Spleen (tissue), 11 donors: ENCODE measurements around the gene SUMF2. TPM values are rescaled to one million over a fixed set of nuclear protein-coding genes. Genes with fewer than 3 reads are reported as not detected.
A peak's percentile ranks its signal among the peaks of the same experiment; 100 is the strongest.
"Not testable (repeated sequence)": the region's sequence is repeated elsewhere in the genome, so short reads cannot be mapped to it uniquely, and the experiment has no call there.

Source experiments
- DNase-seq: peaks from one replicate; pipeline ENCODE4 v3.0.0-alpha.2; 2020
- H3K27ac ChIP-seq, 8 donors: fragments of 200-600 bp; sonication (generic) in 7 of 8; 1 replicate in 4 of 8; 2 replicates in 4 of 8; pipeline versions ENCODE4 v1.5.0 to v1.8.0; 2016 to 2021; ENCODE audit warnings: inconsistent platforms in 4 of 8, mild to moderate bottlenecking in 4 of 8, moderate library complexity in 1 of 8
- H3K27me3 ChIP-seq, 7 donors: fragments of 200-600 bp; sonication (generic) in 6 of 7; replicated peaks in 1 of 7; 1 replicate in 4 of 7; 2 replicates in 3 of 7; pipeline versions ENCODE4 v1.5.0 to v1.8.0; 2016 to 2021; ENCODE audit warnings: inconsistent platforms in 3 of 7, mild to moderate bottlenecking in 1 of 7
- H3K36me3 ChIP-seq, 6 donors: fragments of 200-600 bp; sonication (generic) in 5 of 6; 1 replicate in 4 of 6; 2 replicates in 2 of 6; pipeline versions ENCODE4 v1.5.0 to v1.8.0; 2016 to 2021; ENCODE audit warnings: inconsistent platforms in 2 of 6
- H3K4me1 ChIP-seq, 6 donors: fragments of 200-600 bp; sonication (generic) in 5 of 6; 1 replicate in 3 of 6; 2 replicates in 3 of 6; pipeline versions ENCODE4 v1.5.0 to v1.8.0; 2016 to 2021; ENCODE audit warnings: inconsistent platforms in 3 of 6
- H3K4me3 ChIP-seq, 8 donors: fragments of 200-600 bp; sonication (generic) in 7 of 8; 1 replicate in 4 of 8; 2 replicates in 4 of 8; pipeline versions ENCODE4 v1.5.0 to v1.8.0; 2016 to 2021; ENCODE audit warnings: inconsistent platforms in 4 of 8, mild to moderate bottlenecking in 4 of 8, moderate library complexity in 2 of 8
- H3K9me3 ChIP-seq, 8 donors: fragments of 200-600 bp; sonication (generic) in 7 of 8; 1 replicate in 4 of 8; 2 replicates in 4 of 8; pipeline versions ENCODE4 v1.5.0 to v1.8.0; 2016 to 2021; ENCODE audit warnings: inconsistent platforms in 4 of 8
- CTCF ChIP-seq, 11 experiments: fragments of 200-600 bp in 7 of 11; fragments of 450-650 bp in 4 of 11; sonication (generic) in 4 of 11; IDR thresholded peaks in 8 of 11; conservative IDR thresholded peaks in 3 of 11; 1 replicate in 7 of 11; 2 replicates in 4 of 11; pipeline versions ENCODE4 v1.4.0 to v1.8.0; 2016 to 2021; ENCODE audit warnings: antibody characterized with exemption in 11 of 11, inconsistent platforms in 4 of 11, mild to moderate bottlenecking in 1 of 11
- POLR2A ChIP-seq, 3 donors: fragments of 450-650 bp; IDR thresholded peaks; one replicate each; pipeline ENCODE4 v1.5.1; 2017; ENCODE audit warnings: antibody characterized with exemption in 3 of 3, mild to moderate bottlenecking in 1 of 3
- POLR2AphosphoS5 ChIP-seq, 3 donors: sonication (generic); formaldehyde crosslinking; IDR thresholded peaks; one replicate each; pipeline ENCODE4 v1.5.1; 2017; ENCODE audit warnings: antibody characterized with exemption in 3 of 3
- WGBS, 5 donors: extraction: QIAGEN DNeasy Blood & Tissue Kit in 3 of 5; methylation state at CpG; one replicate each; pipeline versions ENCODE4 v1.1.5 to v1.1.7; 2013 to 2018; 5-methylcytosine and 5-hydroxymethylcytosine counted together
- intact Hi-C: fragments of 100-400 bp; cut with DNase I; formaldehyde crosslinking; loops from one replicate; pipeline ENCODE4 v1.15.0; 2023; ENCODE audit warnings: low total_unique reads
- polyA plus RNA-seq, 3 donors: library from polyadenylated mRNA; stranded (reverse); fragments of 200-250 nt; gene quantifications; one replicate each; pipeline ENCODE4 v1.2.1, GENCODE V29; 2013
- total RNA-seq, 7 donors: library from RNA; depleted of rRNA in 3 of 7; stranded (reverse); fragments of >200 nt in 3 of 7; fragmentation: NEBNext Ultra II Directional in 4 of 7; extraction: Animal tissue kit (Norgen Biotek cat#: 25700) in 4 of 7; gene quantifications; one replicate each; pipeline versions ENCODE4 v1.1.0 to v1.2.1, GENCODE V29; 2016 to 2021
- donor health status: healthy with polysubstance abuse.
- donor health status: DM: no; HTN: no; CAD: no; lungs with moderate emphysema.
- donor health status: DM: no; HTN: no; CAD: no.
- donor health status: Bipolar disorder and iron deficiency.
- donor health status: healthy.
- donor health status: DM: no; HTN: no; CAD: no.
- donor health status: DM: yes; HTN: yes; CAD: no.

SUMF2 gene
- total and polyA plus RNA-seq, 10 donors = 57.1 to 145 (median 119) TPM

GRCh38 chr7:56033671-56034432, 30.2 kb upstream of the SUMF2 start:
- Histone ChIP-seq H3K27ac (peak overlapping the region in 6 of 8 donors; percentile 14 to 80 (median 54)), H3K4me3 (peak overlapping the region; percentile 57 to 81 (median 66)), H3K9me3 (no peaks in the 10 kb centered on the region), H3K4me1 (peaks cover 0 to 19% (median 10%) of the 10 kb centered on the region in 6 donors), H3K36me3 (peaks cover 0 to 18% (median 0%) of the 10 kb centered on the region in 6 donors), H3K27me3 (no peaks in the 10 kb centered on the region)
- TF ChIP-seq CTCF (IDR thresholded peaks at IDR 0.05 in 8 of 11, conservative IDR thresholded peaks at IDR 0.05 in 3 of 11) = peak in 6 of 11 experiments; percentile 12 to 48 (median 32)
- peak; percentile 29 to 74 (median 51) for TF ChIP-seq POLR2AphosphoS5 (IDR thresholded peaks at IDR 0.05)
- TF ChIP-seq POLR2A (IDR thresholded peaks at IDR 0.05) = no peak
- peak; percentile 91 for DNase-seq
- WGBS, 5 donors = 0 to 2% (median 1%) methylated on average over 26 to 27 of the region's 27 CpGs
- intact Hi-C loops = no loop called here

GRCh38 chr7:56040730-56041129, 23.4 kb upstream of the SUMF2 start:
- no peak overlapping the region for H3K4me3 ChIP-seq
- no peaks in the 10 kb centered on the region for H3K4me1 ChIP-seq
- H3K27ac ChIP-seq = no peak overlapping the region
- DNase-seq = peak; percentile 30
- H3K36me3 ChIP-seq = peaks cover 0 to 24% (median 0%) of the 10 kb centered on the region in 6 donors
- no peaks in the 10 kb centered on the region for H3K9me3 ChIP-seq
- intact Hi-C loops = no loop called here
- no peaks in the 10 kb centered on the region for H3K27me3 ChIP-seq
- no peak for TF ChIP-seq POLR2A (IDR thresholded peaks at IDR 0.05)
- TF ChIP-seq CTCF (IDR thresholded peaks at IDR 0.05 in 8 of 11, conservative IDR thresholded peaks at IDR 0.05 in 3 of 11) = no peak
- TF ChIP-seq POLR2AphosphoS5 (IDR thresholded peaks at IDR 0.05) = no peak
- 85 to 99% (median 94%) methylated on average over 3 of the region's 3 CpGs for WGBS, 5 donors

- DNase-seq, H3K27ac ChIP-seq, H3K27me3 ChIP-seq, intact Hi-C loops, H3K4me3 ChIP-seq, H3K9me3 ChIP-seq: not testable (repeated sequence)
- peaks cover 0 to 20% (median 0%) of the 10 kb centered on the region in 6 donors for H3K36me3 ChIP-seq
- peaks cover 0 to 25% (median 13%) of the 10 kb centered on the region in 6 donors for H3K4me1 ChIP-seq
- 90 to 98% (median 95%) methylated on average over 2 of the region's 2 CpGs for whole genome bisulfite sequencing, 5 donors
Observed at GRCh38 chr7:56045758-56046157, 18.3 kb upstream of the SUMF2 start.

GRCh38 chr7:56046721-56047445, 17.2 kb upstream of the SUMF2 start:
- no peak for DNase-seq
- Histone ChIP-seq H3K36me3 (peaks cover 0 to 9% (median 0%) of the 10 kb centered on the region in 6 donors), H3K9me3 (no peaks in the 10 kb centered on the region), H3K4me3 (no peak overlapping the region), H3K27ac (peak overlapping the region in 1 of 8 donors; percentile 18), H3K27me3 (no peaks in the 10 kb centered on the region), H3K4me1 (peaks cover 0 to 28% (median 17%) of the 10 kb centered on the region in 6 donors)
- intact Hi-C loops = no loop called here
- 82 to 89% (median 88%) methylated on average over 5 of the region's 5 CpGs for WGBS, 5 donors
- no peak for TF ChIP-seq POLR2A (IDR thresholded peaks at IDR 0.05)
- TF ChIP-seq POLR2AphosphoS5 (IDR thresholded peaks at IDR 0.05) = no peak
- no peak for TF ChIP-seq CTCF (IDR thresholded peaks at IDR 0.05 in 8 of 11, conservative IDR thresholded peaks at IDR 0.05 in 3 of 11)

GRCh38 chr7:56047446-56048116, 16.5 kb upstream of the SUMF2 start:
- 79 to 90% (median 89%) methylated on average over 11 of the region's 11 CpGs for WGBS, 5 donors
- H3K27ac ChIP-seq, H3K36me3 ChIP-seq, H3K27me3 ChIP-seq, intact Hi-C loops, H3K9me3 ChIP-seq, H3K4me3 ChIP-seq: not testable (repeated sequence)
- peak; percentile 62 for DNase-seq
- H3K4me1 ChIP-seq = peaks cover under 1 to 35% (median 22%) of the 10 kb centered on the region in 6 donors
